Lung (tissue), 12 donors: Measurements from ENCODE around the gene PLXNA3. TPM values are rescaled to one million over a fixed set of nuclear protein-coding genes. Genes with fewer than 3 reads are reported as not detected.
A peak's percentile ranks its signal among the peaks of the same experiment; 100 is the strongest.

Experiments
- ATAC-seq: fragments of 200-7000 bp; cut with Tn5 transposase; one replicate; pipeline ENCODE4 v1.9.1; 2020; ENCODE audit warnings: moderate number of reproducible peaks; ENCODE audit not compliant: insufficient read depth, low FRiP score
- DNase-seq, 3 donors: peaks; one replicate each; pipeline ENCODE4 v3.0.0-alpha.2; 2013 to 2017
- H3K27ac ChIP-seq, 2 donors: one replicate each; pipeline ENCODE4 v1.5.1; 2013; ENCODE audit warnings: mild to moderate bottlenecking in 2 of 2, moderate library complexity in 2 of 2, control low read depth in 1 of 2, inconsistent platforms in 1 of 2, low read depth in 1 of 2, low read length in 1 of 2
- H3K27me3 ChIP-seq, 3 donors: one replicate each; pipeline ENCODE4 v1.5.1; 2013; ENCODE audit warnings: low read length in 2 of 3; ENCODE audit not compliant: control insufficient read depth in 3 of 3, insufficient read depth in 3 of 3
- H3K36me3 ChIP-seq, 4 donors: one replicate each; pipeline ENCODE4 v1.5.1; 2013; ENCODE audit warnings: low read length in 4 of 4, mild to moderate bottlenecking in 1 of 4, moderate library complexity in 1 of 4; ENCODE audit not compliant: control insufficient read depth in 4 of 4, insufficient read depth in 4 of 4
- H3K4me1 ChIP-seq, 5 donors: one replicate each; pipeline ENCODE4 v1.5.1; 2013; ENCODE audit warnings: low read length in 5 of 5, mild to moderate bottlenecking in 2 of 5, moderate library complexity in 1 of 5; ENCODE audit not compliant: control insufficient read depth in 5 of 5, insufficient read depth in 5 of 5
- H3K4me3 ChIP-seq: one replicate; pipeline ENCODE4 v1.5.1; 2013; ENCODE audit warnings: mild to moderate bottlenecking, control low read depth, moderate library complexity
- H3K9ac ChIP-seq, 2 donors: one replicate each; pipeline ENCODE4 v1.5.1; 2013; ENCODE audit warnings: low read length in 2 of 2, control low read depth in 1 of 2; ENCODE audit not compliant: insufficient read depth in 1 of 2
- H3K9me3 ChIP-seq, 4 donors: one replicate each; pipeline ENCODE4 v1.5.1; 2013; ENCODE audit warnings: low read length in 3 of 4, mild to moderate bottlenecking in 1 of 4, moderate library complexity in 1 of 4; ENCODE audit not compliant: control insufficient read depth in 4 of 4, insufficient read depth in 3 of 4
- WGBS, 2 donors: extraction: QIAGEN DNeasy Blood & Tissue Kit; methylation state at CpG; one replicate each; pipeline ENCODE4 v1.1.7; 2013; 5-methylcytosine and 5-hydroxymethylcytosine counted together
- polyA plus RNA-seq, 2 donors: library from polyadenylated mRNA; stranded (reverse); fragments of 200-250 nt; gene quantifications; one replicate each; pipeline ENCODE4 v1.2.1, GENCODE V29; 2013
- total RNA-seq, 2 donors: library from RNA; depleted of rRNA in 1 of 2; stranded (reverse); fragments of >200 nt in 1 of 2; gene quantifications; one replicate each; pipeline ENCODE4 v1.2.1, GENCODE V29; 2014 to 2021
- TF ChIP-seq, protein P1 (sequence below): IDR thresholded peaks from 2 replicates; pipeline ENCODE4 v1.5.1; 2012; ENCODE audit warnings: mild to moderate bottlenecking; ENCODE audit errors: control extremely low read depth, extremely low read depth
- donor health status: control.
- donor health status: control.
- donor health status: Bipolar disorder and iron deficiency.
- donor health status: healthy.
- donor health status: DM: yes; HTN: yes; CAD: no.

PLXNA3 gene
- total and polyA plus RNA-seq, 4 donors, result 10.2 to 61.1 (median 16.7) TPM

DNA sequence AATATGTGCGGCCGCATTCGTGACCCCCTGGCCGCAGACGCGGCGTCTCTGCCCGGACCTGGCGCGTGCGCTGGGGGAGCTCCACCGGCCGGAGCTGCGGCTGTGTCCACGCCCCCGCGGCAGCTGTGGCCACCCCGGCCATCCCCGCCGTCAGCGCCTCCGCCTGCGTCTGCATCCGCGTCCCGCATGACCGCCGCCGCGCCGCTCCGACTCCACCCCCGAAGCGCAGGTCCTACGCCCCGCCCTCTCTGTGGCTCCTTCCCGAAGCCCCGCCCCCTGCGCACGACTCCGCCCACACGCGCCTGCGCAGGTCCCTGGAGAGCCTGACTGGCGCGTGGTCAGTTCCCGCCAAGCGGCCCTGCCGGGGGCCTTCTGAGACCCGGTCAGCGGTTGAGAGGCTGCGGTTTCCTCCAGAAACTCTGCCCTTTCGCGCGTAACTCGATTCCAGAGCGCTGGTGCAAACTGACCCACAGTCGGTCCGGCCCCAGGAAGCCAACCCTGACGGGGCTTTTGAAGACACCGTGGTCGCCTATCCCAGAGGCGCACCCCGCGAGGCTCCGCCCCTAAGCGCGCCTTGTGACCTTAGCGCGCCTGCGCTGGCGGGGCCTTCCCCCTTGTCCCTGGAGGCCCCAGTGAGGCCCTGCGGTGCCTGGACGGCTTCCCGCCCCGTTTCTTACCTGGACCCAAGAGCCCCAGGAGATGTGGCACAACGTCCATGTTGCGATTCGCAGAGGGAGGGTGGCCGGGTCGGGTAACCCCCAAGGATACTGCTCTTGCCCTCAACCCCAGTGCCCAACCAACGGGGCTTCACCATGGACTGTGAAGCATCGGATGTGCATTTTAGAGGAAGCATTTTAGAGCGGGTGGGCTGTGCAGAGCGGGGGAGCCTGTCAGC lies 20.9 kb downstream of the PLXNA3 start, which contains the start of gene LAGE3:
LAGE3 (minus strand) TSS at position 554 of the 895 bp plus-strand sequence; CDS start at position 188, 366 bp downstream.
- 2 to 38% methylated on average over 38 to 85 of the region's 85 CpGs for WGBS, 2 donors
- no peaks in the 10 kb centered on the region for H3K27me3 ChIP-seq
- no peaks in the 10 kb centered on the region for H3K4me1 ChIP-seq
- TF ChIP-seq, protein P1, sequence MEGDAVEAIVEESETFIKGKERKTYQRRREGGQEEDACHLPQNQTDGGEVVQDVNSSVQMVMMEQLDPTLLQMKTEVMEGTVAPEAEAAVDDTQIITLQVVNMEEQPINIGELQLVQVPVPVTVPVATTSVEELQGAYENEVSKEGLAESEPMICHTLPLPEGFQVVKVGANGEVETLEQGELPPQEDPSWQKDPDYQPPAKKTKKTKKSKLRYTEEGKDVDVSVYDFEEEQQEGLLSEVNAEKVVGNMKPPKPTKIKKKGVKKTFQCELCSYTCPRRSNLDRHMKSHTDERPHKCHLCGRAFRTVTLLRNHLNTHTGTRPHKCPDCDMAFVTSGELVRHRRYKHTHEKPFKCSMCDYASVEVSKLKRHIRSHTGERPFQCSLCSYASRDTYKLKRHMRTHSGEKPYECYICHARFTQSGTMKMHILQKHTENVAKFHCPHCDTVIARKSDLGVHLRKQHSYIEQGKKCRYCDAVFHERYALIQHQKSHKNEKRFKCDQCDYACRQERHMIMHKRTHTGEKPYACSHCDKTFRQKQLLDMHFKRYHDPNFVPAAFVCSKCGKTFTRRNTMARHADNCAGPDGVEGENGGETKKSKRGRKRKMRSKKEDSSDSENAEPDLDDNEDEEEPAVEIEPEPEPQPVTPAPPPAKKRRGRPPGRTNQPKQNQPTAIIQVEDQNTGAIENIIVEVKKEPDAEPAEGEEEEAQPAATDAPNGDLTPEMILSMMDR, result no peak
- DNase-seq (peak; percentile 89 to 94 (median 92)), ATAC-seq (peak; percentile 91)
- H3K4me3 ChIP-seq, result peak within 1 kb of the TSS; percentile 17
- H3K27ac ChIP-seq, result peak within 1 kb of the TSS; percentile 78 to 81
- H3K9me3 ChIP-seq, result peaks cover 0 to 2% (median 0%) of the 10 kb centered on the region in 4 donors
- peak within 1 kb of the TSS in 1 of 2 donors; percentile 5 for H3K9ac ChIP-seq
- H3K36me3 ChIP-seq, result peaks cover 0 to 2% (median 0%) of the 10 kb centered on the region in 4 donors

DNA sequence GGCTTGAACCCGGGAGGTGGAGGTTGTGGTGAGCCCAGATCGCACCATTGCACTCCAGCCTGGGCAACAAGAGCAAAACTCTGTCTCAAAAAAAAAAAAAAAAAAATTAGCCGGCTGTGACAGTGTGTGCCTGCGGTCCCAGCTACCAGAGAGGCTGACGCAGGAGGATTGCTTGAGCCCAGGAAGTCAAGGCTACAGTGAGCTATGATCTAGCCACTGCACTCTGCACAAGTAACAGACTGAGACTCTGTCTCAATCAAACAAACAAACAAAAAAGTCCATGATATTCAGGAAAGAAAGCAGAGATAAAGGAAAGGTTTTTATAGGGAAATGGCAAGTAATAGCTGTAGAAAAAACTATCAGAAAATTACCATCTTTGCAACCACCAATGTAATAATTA lies 23.1 kb downstream of the PLXNA3 start:
- DNase-seq (no peak), ATAC-seq (no peak)
- Histone ChIP-seq H3K9ac (no peak overlapping the region), H3K27ac (no peak overlapping the region), H3K27me3 (no peaks in the 10 kb centered on the region), H3K4me3 (no peak overlapping the region), H3K9me3 (peaks cover 0 to 2% (median 0%) of the 10 kb centered on the region in 4 donors), H3K4me1 (peaks cover 0 to 4% (median 0%) of the 10 kb centered on the region in 5 donors), H3K36me3 (peaks cover 0 to 7% (median under 1%) of the 10 kb centered on the region in 4 donors)
- 85 to 97% methylated on average over 3 to 5 of the region's 5 CpGs for WGBS, 2 donors
- TF ChIP-seq, protein P1, result no peak

DNA sequence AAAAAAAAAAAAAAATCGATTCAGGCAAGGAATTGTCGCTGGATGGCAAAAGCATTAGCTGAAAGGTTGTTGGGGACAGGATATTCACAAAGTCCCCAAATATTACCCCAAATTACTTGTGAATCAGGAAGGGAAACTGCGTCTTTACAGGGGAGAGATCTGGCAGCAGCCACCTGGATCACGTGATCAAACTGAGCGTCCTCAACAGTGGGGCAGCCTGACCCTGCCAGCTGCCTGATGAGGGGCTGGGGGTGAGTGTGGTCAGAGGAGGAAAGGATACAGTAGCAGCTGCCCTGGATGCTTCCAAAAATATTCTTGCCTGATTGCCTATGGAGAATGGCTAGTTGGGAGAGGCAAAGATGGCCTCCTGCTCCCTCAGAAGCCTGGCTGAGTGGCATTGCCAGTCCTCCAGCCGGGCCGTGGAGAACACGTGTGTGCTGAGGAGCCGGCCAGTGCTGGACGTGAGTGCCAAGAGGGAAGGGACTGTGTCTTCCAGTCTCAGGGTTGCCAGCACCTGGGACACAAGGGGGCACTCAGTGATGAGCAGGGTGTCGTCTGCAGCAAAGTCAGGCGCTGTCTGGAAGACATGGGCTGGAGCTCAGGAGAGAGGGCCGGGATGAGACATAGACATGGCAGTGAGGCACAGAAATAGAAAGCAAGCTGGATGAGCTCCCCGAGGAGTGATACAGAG lies 24.0 kb downstream of the PLXNA3 start:
- DNase-seq (no peak), ATAC-seq (no peak)
- peaks cover 0 to 7% (median under 1%) of the 10 kb centered on the region in 4 donors for H3K36me3 ChIP-seq
- peaks cover 0 to 2% (median 0%) of the 10 kb centered on the region in 4 donors for H3K9me3 ChIP-seq
- TF ChIP-seq, protein P1, result no peak
- H3K4me1 ChIP-seq, result peaks cover 0 to 4% (median 0%) of the 10 kb centered on the region in 5 donors
- no peak overlapping the region for H3K9ac ChIP-seq
- H3K4me3 ChIP-seq, result no peak overlapping the region
- no peak overlapping the region for H3K27ac ChIP-seq
- H3K27me3 ChIP-seq, result no peaks in the 10 kb centered on the region
- WGBS, 2 donors, result 78 to 89% methylated on average over 14 of the region's 14 CpGs
